Brain microvascular endothelial cell (primary cell): ENCODE measurements around the gene AK1.
A peak's percentile ranks its signal among the peaks of the same experiment; 100 is the strongest.

ENCODE experiments used
- DNase-seq: peaks from one replicate; pipeline ENCODE4 v3.0.0-alpha.2; 2020
- H3K27ac ChIP-seq: fragments of 250-450 bp; sonication (Bioruptor Pico); 2 replicates; pipeline ENCODE4 v1.5.1; 2020; ENCODE audit warnings: mild to moderate bottlenecking, moderate library complexity
- H3K27me3 ChIP-seq: fragments of 250-450 bp; sonication (Bioruptor Pico); replicated peaks from 2 replicates; pipeline ENCODE4 v1.5.1; 2020; ENCODE audit warnings: mild to moderate bottlenecking
- H3K36me3 ChIP-seq: fragments of 250-450 bp; sonication (Bioruptor Pico); replicated peaks from 2 replicates; pipeline ENCODE4 v1.5.1; 2020; ENCODE audit warnings: mild to moderate bottlenecking
- H3K4me3 ChIP-seq: 2 replicates; pipeline ENCODE4 v1.5.1; 2011; ENCODE audit warnings: low read depth, mild to moderate bottlenecking, control low read depth, low read length, moderate library complexity
- CTCF ChIP-seq: IDR thresholded peaks from 2 replicates; pipeline ENCODE4 v1.5.1; 2011; ENCODE audit warnings: low read depth, mild to moderate bottlenecking, moderate library complexity, low read length, control low read depth, inconsistent platforms; ENCODE audit errors: missing control alignments
- in situ Hi-C: cut with HindIII; loops from 2 replicates; pipeline ENCODE4 v1.10.0; 2017; ENCODE audit warnings: low sequenced_read_pairs, low pct_ligation_motif_present

AK1 gene

GRCh38 chr9:127893392-127893791, 15.9 kb upstream of the AK1 start:
- TF ChIP-seq CTCF: no peak
- DNase-seq: no peak
- H3K36me3 ChIP-seq: peaks cover 64% of the 10 kb centered on the region
- in situ Hi-C loops: no loop called here
- no peak overlapping the region for H3K27ac ChIP-seq
- no peaks in the 10 kb centered on the region for H3K27me3 ChIP-seq
- H3K4me3 ChIP-seq: no peak overlapping the region

GRCh38 chr9:127892831-127893230, 15.4 kb upstream of the AK1 start:
- Histone ChIP-seq H3K4me3 (no peak overlapping the region), H3K27me3 (no peaks in the 10 kb centered on the region), H3K36me3 (peaks cover 68% of the 10 kb centered on the region), H3K27ac (no peak overlapping the region)
- in situ Hi-C loops: no loop called here
- no peak for DNase-seq
- no peak for TF ChIP-seq CTCF

- H3K36me3 ChIP-seq: peaks cover 77% of the 10 kb centered on the region
Observed at GRCh38 chr9:127890053-127890452, 12.6 kb upstream of the AK1 start.

GRCh38 chr9:127887792-127888191, 10.3 kb upstream of the AK1 start:
- in situ Hi-C loops: no loop called here
- Histone ChIP-seq H3K4me3 (no peak overlapping the region), H3K36me3 (peaks cover 57% of the 10 kb centered on the region), H3K27ac (no peak overlapping the region), H3K27me3 (no peaks in the 10 kb centered on the region)
- peak; percentile 52 for TF ChIP-seq CTCF
- DNase-seq: no peak

More at GRCh38 chr9:127890053-127890452, 12.6 kb upstream of the AK1 start:
- Histone ChIP-seq H3K4me3 (no peak overlapping the region), H3K27me3 (no peaks in the 10 kb centered on the region), H3K27ac (no peak overlapping the region)
- no peak for TF ChIP-seq CTCF
- no peak for DNase-seq
- in situ Hi-C loops: no loop called here

GRCh38 chr9:127886401-127886972, 9.0 kb upstream of the AK1 start:
- Histone ChIP-seq H3K27ac (no peak overlapping the region), H3K36me3 (peaks cover 48% of the 10 kb centered on the region), H3K27me3 (no peaks in the 10 kb centered on the region), H3K4me3 (no peak overlapping the region)
- in situ Hi-C loops: no loop called here
- no peak for DNase-seq
- TF ChIP-seq CTCF: no peak
